AG09319 (cell line): ENCODE data around the gene NCK1.

Source experiments
- DNase-seq: peaks from one replicate; pipeline ENCODE4 v3.0.0-alpha.2; 2010; ENCODE audit warnings: low read depth; ENCODE audit errors: extremely low read depth
- CTCF ChIP-seq: IDR thresholded peaks from 2 replicates; pipeline ENCODE4 v1.5.1; 2011; ENCODE audit warnings: low read depth, mild to moderate bottlenecking, inconsistent platforms, low read length, moderate library complexity

NCK1 gene

GRCh38 chr3:136938334-136938733 is 76.3 kb downstream of the NCK1 start:
- DNase-seq = no peak
- TF ChIP-seq CTCF = no peak

- no peak for DNase-seq
- TF ChIP-seq CTCF = no peak
Observed at GRCh38 chr3:136939489-136939888, 77.5 kb downstream of the NCK1 start.

GRCh38 chr3:136942803-136943202 is 80.8 kb downstream of the NCK1 start:
- no peak for TF ChIP-seq CTCF
- DNase-seq = no peak

GRCh38 chr3:136943436-136943835 is 81.4 kb downstream of the NCK1 start:
- DNase-seq = no peak
- no peak for TF ChIP-seq CTCF

GRCh38 chr3:136946978-136947377 is 85.0 kb downstream of the NCK1 start:
- no peak for TF ChIP-seq CTCF
- no peak for DNase-seq

- TF ChIP-seq CTCF = no peak
- no peak for DNase-seq
Observed at GRCh38 chr3:136947477-136947876, 85.5 kb downstream of the NCK1 start.

- no peak for DNase-seq
- TF ChIP-seq CTCF = no peak
Observed at GRCh38 chr3:136949146-136949545, 87.1 kb downstream of the NCK1 start.
